NOMO-1 (cell line): ENCODE data around the gene MYH11.
A peak's percentile ranks its signal among the peaks of the same experiment; 100 is the strongest.
"Not testable (repeated sequence)": the region's sequence is repeated elsewhere in the genome, so short reads cannot be mapped to it uniquely, and the experiment has no call there.

ENCODE experiments used
- DNase-seq, 2 experiments: peaks; one replicate each; lab custom pipeline; 2025; ENCODE audit not compliant: unreplicated experiment in 2 of 2; lab: John Stamatoyannopoulos, UW

MYH11 gene

DNA sequence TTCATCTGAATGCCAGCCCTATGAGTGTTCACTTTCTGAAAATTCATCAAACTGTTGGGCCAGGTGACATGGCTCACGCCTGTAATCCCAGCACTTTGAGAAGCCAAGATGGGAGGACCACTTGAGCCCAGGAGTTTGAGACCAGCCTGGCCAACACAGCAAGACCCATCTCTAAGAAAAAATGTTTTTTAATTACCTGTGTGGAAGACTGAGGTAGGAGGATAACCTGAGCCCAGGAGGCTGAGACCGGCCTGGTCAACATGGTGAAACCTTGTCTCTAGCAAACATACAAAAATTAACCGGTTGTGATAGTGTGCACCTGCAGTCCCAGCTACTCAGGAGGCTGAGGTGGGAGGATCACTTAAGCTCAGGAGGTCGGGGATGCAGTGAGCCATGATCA is 10.3 kb downstream of the MYH11 start:
- DNase-seq, result no peak

DNA sequence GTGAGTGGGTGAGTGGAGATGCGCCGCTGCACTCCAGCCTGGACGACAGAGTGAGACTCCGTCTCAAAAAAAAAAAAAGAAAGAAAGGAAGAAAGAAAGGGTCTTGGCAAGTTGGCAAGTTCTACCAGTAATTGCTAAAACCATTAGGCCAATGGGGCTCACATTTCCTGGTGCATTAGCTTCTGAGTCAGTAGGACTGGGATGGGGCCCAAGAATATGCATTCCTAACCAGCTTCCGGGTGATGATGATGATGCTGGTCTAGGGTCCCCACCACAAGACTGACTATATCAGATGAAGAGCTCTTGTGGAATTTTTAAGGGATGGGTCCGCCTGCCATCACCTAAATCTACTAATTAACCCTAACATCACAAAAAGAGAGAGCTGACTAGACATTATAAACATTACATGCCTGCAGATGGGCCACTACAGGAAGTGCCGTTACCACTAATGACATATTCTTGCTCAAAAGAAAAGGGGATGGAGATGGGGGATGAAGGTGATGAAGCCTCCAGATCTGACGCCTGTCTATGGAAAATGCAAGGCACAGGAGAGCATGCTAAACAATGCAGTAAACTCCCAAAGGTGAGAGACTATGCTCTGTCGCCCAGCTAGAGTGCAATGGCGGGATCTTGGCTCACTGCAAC is 13.1 kb downstream of the MYH11 start:
- no peak for DNase-seq

DNA sequence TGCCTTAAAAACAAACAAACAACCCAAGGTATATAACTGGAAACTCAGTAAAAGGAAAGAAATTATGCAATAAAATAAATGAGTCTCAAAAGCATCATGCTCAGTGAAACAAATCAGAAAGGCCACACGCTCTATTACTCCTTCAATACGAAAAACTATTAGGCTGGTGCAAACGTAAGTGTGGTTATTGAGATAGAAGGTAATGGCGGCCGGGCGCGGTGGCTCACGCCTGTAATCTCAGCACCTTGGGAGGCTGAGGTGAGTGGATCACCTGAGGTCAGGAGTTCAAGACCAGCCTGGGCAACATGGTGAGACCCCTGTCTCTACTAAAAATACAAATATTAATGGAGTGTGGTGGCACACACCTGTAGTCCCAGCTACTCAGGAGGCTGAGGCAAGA is 17.6 kb downstream of the MYH11 start:
- not testable (repeated sequence) for DNase-seq

DNA sequence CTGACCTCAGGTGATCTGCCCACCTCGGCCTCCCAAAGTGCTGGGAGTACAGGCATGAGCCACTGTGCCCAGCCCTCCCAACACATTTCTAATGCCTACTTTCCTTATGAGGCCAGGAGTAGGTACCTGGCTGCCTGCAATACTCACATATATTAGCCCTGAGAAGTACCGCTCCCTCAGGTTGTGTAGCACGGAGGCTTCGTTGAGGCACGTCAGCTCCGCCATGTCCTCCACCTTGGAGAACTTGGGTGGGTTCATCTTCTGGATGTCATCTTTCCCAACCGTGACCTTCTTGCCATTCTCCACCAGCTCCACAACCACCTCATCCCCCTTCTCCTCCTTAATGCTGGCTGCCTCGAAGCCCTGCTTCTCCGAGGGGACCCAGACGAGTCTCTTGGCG is 19.1 kb downstream of the MYH11 start:
- DNase-seq, result no peak

DNA sequence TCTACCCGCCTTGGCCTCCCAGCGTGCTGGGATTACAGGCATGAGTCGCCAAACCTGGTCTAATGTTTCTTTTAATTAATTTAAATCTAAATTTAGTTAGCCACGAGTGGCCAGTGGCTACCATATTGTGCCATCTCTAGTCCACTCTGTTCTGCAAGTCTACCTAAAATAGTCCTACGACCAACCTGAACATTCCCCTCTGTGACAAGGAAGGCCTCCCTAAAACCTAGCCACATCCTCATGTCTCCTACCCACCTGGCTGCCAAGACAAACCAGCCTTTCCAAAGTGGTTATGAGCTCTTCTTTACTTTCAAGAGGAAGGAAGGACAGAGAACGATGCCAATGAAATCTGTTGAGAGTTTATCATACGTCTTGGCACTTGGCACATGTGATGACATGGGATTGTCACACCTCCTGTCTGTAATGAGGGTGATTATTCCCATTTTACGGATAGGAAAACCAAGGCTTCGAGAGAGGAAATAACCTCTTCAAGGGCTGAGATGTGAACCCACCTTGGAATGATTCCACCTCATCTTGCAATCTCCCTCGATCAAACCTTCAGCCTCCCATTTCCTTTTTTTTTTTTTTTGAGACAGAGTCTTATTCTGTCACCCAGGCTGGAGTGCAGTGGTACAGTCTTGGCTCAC is 19.7 kb downstream of the MYH11 start:
- no peak for DNase-seq

DNA sequence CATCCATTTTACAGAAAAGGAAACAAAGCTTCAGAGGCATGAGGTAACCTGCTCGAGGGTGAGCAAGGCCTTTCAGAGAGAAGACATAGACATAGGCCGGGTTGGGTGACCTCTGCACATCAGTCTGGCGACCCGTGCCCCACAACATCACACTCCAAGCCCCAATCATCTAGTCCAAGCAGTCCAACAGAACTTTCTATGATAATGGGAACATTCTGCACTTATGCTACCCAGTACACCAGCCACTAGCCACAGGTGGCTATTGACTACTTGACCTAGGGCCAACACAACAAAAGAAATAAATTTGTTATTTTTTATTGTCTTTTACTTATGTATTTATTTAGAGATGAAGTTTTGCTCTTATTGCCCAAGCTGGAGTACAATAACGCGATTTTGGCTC is 20.8 kb downstream of the MYH11 start:
- no peak for DNase-seq

DNA sequence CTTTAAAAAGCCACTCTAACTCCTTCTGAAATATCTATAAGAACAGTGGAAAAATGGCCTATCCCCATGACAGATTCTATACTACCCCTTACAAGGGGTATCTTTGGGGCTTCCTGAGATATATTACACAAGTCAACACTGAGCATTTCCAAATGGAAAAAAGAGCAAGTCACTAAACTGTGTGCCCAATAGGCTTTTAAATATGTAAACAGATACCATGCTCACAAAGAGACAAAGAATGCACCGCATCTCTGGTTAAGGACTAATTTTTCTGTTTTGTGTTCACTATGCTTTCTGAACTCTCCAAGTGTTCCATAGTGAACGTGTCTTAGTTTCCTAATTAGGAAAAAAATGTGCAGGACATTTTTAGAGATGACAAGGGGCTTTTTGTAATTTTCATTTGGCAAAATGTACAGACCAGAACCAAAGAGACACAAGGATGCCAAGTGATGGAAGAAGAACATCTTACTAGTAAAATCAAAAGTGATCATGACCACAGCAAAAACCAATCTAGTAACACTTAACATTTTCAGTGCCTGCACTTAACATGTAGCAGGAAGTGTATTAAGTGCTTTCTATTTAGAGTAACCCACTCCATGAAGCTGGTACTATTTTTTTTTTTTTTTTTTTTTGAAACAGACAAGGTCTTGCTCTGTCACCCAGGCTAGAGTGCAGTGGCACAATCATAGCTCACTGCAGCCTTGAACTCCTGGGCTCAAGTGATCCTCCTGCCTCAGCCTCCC is 21.5 kb downstream of the MYH11 start:
- DNase-seq, result peak in 1 of 2 experiments; percentile 43

DNA sequence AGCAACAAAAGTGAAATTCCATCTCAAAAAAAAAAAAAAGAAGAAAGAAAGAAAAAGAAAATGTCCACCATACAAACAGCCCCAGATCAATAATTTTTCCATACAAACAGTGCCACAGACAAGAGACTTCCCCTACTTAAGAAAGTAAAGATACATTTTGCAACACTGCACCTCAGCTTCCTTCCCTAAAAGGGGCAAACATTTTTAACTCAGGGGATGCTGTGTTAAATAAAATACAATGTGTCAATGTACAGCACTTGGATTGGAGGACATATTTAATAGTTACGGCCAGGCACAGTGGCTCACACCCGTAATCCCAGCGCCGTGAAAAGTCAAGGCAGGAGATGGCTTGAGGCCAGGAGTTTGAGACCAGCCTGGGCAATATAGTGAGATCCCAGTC is 22.3 kb downstream of the MYH11 start:
- peak; percentile 53 to 86 for DNase-seq

DNA sequence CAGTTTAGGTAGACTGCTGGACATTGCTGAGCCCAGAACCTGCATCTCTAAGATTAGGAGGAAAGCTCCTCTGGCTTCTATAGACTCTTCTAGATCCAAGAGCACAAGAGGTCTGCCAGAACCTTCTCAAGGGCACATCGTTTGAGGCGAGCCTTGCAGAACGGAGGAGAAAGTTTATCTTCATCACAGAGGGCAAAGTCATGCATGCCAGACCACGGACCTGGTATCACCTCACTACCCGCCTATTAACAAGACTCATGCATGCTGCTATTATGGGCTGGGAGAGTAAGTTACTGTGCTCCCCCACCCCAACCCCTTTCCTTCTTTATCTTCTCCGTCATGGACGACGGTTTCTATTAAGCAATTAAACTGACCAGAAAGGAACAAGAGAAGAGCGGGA is 23.3 kb downstream of the MYH11 start:
- DNase-seq, result peak in 1 of 2 experiments; percentile 3

DNA sequence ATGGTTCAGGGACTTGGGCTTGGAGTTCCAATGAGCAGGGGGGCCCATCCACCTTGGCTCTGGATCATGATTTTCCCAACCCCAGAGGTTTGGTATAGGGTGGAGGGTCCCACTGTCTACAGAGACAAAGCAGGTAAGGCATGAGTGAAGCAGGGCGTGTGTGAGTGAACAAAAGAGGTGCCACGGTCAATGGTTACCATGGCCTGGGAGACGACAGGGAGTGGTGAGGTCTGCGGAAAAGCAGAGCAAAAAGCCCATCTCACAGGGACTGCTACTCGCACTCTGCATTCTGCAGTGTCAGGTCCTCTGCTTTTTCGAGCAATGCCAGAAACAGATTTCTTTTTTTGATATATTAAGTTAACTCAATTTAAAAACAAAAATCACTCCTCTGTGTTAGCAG is 24.6 kb downstream of the MYH11 start:
- DNase-seq, result no peak

DNA sequence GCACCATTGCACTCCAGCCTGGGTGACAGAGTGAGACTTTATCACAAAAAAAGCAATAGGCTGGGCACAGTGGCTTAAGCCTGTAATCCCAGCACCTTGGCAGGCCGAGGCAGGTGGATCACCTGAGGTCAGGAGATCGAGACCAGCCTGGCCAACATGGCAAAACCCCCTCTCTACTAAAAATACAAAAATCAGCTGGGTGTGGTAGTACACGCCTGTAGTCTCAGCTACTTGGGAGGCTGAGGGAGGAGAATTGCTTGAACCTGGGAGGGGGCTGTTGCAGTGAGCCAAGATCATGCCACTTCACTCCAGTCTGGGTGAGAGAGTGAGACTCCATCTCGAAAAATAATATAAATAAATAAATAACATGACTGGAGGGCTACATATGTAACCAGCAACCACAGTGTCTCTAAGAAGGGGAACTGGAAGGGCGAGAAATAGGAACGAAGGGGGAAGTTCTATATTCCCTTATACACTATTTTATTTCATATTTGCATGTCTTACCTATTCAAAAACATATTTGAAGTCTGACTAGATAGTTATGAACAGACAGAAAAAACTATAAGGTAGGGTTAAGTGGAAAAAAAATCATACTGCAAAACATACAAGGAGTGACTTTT is 25.9 kb downstream of the MYH11 start:
- peak in 1 of 2 experiments; percentile 78 for DNase-seq

DNA sequence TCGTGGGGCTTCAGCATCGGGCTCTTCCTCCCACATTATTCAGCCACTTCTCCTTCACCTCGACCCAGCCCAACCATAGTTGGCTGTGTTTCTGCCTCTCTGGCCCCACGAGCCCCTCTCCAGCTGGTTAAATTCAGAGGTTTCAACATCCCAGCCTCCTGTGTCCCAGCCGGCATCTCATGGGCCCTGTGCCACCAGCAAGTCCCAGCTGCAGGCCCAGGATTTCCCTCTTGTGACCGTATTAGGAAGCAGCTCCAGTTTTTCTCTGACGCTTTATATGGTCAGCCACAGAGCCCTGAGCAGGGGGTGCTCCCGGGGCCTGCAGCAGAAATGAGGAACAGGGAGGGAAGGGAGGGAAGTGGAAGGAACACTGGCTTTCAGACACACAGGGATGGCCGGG is 27.4 kb downstream of the MYH11 start:
- peak in 1 of 2 experiments; percentile 8 for DNase-seq

DNA sequence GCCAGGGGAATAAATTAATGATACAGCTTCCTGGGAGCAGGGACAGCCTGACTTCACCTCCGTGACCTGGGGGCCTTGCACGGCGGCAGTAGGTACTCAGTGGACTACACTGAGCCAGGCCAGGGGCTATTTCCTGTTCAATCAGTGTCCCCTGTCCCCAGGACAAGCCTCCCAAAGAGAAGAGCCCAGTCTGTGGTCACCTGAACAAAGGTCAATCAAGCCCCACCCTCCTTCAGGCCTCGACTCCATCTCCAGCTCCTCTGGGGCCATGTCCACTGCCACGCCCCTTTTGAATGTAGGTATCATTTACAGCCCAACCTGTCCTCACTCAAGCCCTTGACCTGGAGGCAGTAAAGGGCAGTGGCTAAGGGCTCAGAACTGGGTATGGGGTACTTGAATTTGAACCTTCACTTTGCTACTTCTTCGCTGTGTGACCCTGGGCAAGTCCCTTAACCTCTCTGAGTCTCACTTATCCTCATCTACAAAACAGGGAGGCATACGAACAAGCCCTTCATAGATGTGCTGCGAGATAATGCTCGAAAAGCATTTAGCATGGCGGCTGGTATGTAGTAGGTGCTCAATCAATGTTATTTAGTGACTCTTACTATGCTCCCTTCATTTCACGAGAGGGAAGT is 29.0 kb downstream of the MYH11 start:
- no peak for DNase-seq

DNA sequence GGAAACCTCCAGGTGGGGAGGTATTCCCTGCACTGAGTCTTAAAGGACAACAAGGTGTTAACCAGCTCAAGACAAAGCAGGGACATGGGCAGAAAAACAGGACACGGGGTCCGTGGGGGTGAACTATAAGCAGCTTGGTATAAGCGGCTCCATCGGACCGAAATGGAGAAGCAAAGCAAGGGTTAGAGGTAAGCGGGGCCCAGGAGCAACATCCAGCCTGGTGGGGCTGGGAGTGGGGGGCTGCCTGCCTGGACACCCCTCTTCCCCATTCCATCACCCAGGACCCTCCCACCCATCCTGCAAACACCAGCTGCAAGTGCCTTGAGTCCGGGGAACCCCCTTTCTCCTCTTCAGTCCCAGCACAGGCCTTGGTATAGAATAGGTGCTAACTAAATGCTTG is 29.5 kb downstream of the MYH11 start:
- DNase-seq, result no peak

DNA sequence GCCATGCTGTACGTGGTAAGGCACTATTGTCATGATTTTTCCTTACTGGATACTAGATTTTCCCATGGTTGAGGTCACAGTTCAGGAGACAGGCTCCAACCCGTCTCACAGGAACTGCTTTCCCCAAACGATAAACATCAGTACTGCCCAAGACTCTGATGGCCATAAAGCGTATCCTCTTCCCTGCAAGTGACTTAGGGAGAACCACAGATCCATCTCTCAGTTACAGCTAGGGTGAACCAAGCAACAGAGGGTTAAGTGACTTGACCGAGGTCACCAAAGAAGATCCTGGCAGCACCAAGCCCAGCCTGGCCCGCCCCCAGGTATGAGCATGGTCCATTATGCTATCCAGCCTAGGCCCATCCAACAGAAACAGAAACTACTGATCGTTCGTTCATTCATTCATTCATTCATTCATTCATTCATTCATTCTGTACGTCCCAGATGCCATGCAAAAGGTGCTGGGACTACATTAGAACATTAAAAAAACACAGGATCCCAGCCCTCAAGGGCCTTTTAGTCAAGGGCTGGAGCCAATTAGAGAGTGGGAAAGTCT is 31.0 kb downstream of the MYH11 start:
- DNase-seq, result no peak

DNA sequence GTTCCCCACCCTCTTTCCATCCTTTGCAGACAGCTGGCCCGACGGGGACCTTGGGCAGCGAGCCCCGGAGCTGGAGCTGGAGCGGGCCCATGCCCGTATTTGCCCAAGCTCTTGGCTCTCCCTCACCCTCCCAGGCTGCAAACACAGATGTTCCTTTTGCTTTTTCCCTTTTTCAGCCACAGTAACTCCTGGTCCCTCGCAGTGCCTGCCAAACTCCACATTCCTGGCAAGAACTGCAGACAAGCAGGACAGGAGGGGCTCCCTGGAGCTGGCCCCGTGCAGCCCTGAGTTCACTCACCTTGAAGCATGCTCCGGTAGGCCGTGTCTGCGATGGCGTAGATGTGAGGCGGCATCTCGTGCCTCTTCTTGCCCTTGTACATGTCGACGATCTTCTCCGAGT is 33.9 kb downstream of the MYH11 start:
- no peak for DNase-seq

DNA sequence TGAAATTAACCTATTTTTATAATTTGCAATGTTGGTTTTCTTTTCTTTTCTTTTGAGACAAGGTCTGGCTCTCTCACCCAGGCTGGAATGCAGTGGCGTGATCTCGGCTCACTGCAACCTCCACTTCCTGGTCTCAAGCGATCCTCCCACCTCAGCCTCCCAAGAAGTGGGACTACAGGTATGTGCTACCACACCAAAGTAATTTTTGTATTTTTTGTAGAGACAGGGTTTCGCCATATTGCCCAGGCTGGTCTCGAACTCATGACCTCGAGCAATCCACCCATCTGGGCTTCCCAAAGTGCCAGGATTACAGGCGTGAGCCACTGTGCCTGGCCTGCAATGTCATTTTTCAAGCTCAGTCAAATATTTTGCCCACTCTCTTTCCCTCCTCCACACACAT is 36.0 kb downstream of the MYH11 start:
- no peak for DNase-seq

DNA sequence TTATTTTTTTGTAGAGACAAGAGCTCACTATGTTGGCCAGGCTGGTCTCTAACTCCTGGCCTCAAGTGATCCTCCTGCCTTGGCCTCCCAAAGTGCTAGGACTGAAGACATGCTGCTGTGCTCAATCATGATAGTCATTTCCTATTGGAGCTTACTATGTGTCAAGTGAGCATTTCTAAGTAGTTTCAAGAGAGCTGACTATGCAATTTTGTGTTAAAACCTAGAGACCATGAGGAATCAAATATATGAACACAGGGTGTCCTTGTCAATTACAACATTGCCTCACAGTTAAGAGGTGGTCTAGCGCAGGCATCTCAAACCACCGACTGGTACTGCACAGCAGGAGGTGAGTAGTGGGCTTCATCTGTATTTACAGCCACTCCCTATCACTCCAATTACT is 37.8 kb downstream of the MYH11 start:
- DNase-seq, result no peak

DNA sequence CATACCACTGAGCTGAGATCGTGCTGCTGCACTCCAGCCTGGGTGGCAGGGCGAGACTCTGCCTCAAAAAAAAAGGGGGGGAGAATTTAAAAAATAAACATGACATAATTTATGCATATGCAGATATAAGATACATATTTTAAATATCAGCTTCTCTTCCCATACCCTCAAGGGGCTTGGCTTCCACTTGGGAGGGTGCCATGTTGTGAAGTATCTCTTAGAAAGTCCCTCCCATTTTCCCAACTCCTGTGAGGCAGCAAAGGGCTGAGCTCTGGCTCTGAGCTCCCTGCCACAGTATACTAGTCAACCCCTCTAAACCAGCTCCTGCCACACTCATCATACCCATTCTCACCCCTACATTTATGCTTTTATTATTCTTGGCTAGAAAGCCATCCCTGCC is 39.4 kb downstream of the MYH11 start:
- no peak for DNase-seq

DNA sequence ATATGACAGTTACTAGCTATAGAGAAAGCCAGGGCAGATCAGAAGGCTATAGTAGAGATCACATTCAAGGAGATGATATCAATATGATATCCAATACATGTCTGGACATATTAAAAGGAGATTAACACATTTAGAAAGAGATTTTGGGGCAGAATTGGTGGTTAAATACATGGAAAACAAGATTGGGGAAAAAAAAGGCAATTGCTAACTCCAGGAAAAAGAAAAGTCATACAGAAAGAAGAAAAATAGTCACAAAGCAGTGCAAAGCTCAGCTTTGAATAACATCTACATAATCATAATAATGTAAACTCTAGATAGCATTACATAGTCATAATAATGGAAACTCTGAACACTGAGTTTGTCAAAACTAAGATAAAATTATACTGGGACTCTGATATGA is 40.6 kb downstream of the MYH11 start:
- no peak for DNase-seq

DNA sequence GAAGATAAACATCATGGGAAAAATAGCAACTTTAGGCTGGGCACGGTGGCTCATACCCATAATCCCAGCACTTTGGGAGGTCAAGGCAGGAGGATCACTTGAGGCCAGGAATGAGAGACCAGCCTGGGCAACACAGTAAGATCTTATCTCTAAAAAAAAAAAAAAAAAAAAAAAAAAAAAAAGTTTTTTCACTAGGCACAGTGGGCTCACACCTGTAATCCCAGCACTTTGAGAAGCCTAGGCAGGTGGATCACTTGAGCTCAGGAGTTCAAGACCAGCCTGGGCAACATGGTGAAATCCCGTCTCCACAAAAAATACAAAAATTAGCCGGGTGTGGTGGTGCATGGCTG is 44.5 kb downstream of the MYH11 start:
- DNase-seq, result not testable (repeated sequence)
